ENCODE measurements around the gene ZBTB17. TPM values are rescaled to one million over a fixed set of nuclear protein-coding genes. Genes with fewer than 3 reads are reported as not detected.
A peak's percentile ranks its signal among the peaks of the same experiment; 100 is the strongest.

The ZBTB17 gene
- polyA plus RNA-seq, 1 experiment: 43.3 TPM

- no peak overlapping the region for H3K4me3 ChIP-seq (ENCODE audit: low read depth, low read length)
- ChIA-PET POLR2A (no interaction called here), CTCF (interaction anchor here (1.1 kb wide), 1 partner anchor 56 kb away, joined by 3 read pairs; no protein-coding TSS in a partner anchor)
- TF ChIP-seq CTCF (IDR thresholded peaks at IDR 0.05; ENCODE audit: insufficient read depth, low read depth, low read length): no peak
- peaks cover 43% of the 10 kb centered on the region for H3K36me3 ChIP-seq (ENCODE audit: control insufficient read depth, insufficient read depth, low read length)
- no peak for DNase-seq (ENCODE audit: low read depth)
- no peaks in the 10 kb centered on the region for H3K27me3 ChIP-seq (ENCODE audit: control insufficient read depth, insufficient read depth, low read length)
Measured at GRCh38 chr1:15938628-15939161, 37.2 kb downstream of the ZBTB17 start.

- Histone ChIP-seq H3K4me3 (ENCODE audit: low read depth, low read length) (no peak overlapping the region), H3K27me3 (ENCODE audit: control insufficient read depth, insufficient read depth, low read length) (no peaks in the 10 kb centered on the region), H3K36me3 (ENCODE audit: control insufficient read depth, insufficient read depth, low read length) (peaks cover 39% of the 10 kb centered on the region)
- CTCF ChIA-PET: interaction anchor here (0.6 to 1.1 kb wide), 4 partner anchors 55 to 135 kb away, joined by 3 to 4 read pairs (median 3); no protein-coding TSS in a partner anchor
- POLR2A ChIA-PET: no interaction called here
- no peak for DNase-seq (ENCODE audit: low read depth)
- peak; percentile 29; the same call in 1 of the 2 replicates for TF ChIP-seq CTCF (IDR thresholded peaks at IDR 0.05; ENCODE audit: insufficient read depth, low read depth, low read length)
Measured at GRCh38 chr1:15937706-15938168, 38.2 kb downstream of the ZBTB17 start.

DNA sequence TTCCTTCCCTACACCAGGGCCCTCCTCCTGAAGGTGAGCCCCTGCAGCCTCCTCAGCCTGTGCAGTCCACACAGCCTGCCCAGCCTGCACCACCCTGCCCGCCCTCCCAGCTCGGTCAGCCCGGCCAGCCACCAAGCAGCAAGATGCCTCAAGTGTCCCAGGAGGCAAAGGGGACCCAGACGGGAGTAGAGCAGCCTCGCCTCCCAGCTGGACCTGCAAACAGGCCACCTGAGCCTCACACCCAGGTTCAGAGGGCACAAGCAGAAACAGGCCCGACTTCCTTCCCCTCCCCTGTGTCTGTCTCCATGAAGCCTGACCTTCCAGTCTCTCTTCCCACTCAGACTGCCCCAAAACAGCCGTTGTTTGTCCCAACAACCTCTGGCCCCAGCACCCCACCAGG, 38.8 kb downstream of the ZBTB17 start:
- no peak for TF ChIP-seq CTCF (IDR thresholded peaks at IDR 0.05; ENCODE audit: insufficient read depth, low read depth, low read length)
- Histone ChIP-seq H3K4me3 (ENCODE audit: low read depth, low read length) (no peak overlapping the region), H3K27me3 (ENCODE audit: control insufficient read depth, insufficient read depth, low read length) (no peaks in the 10 kb centered on the region), H3K36me3 (ENCODE audit: control insufficient read depth, insufficient read depth, low read length) (peaks cover 33% of the 10 kb centered on the region)
- DNase-seq (ENCODE audit: low read depth): no peak
- POLR2A ChIA-PET: no interaction called here
- CTCF ChIA-PET: interaction anchor here (0.6 kb wide), 1 partner anchor 92 kb away, joined by 3 read pairs; no protein-coding TSS in a partner anchor

- no peak for TF ChIP-seq CTCF (IDR thresholded peaks at IDR 0.05; ENCODE audit: insufficient read depth, low read depth, low read length)
- DNase-seq (ENCODE audit: low read depth): no peak
- H3K36me3 ChIP-seq (ENCODE audit: control insufficient read depth, insufficient read depth, low read length): peaks cover 34% of the 10 kb centered on the region
- ChIA-PET POLR2A (no interaction called here), CTCF (no interaction called here)
- H3K4me3 ChIP-seq (ENCODE audit: low read depth, low read length): no peak overlapping the region
- H3K27me3 ChIP-seq (ENCODE audit: control insufficient read depth, insufficient read depth, low read length): no peaks in the 10 kb centered on the region
Measured at GRCh38 chr1:15936025-15936424, 39.9 kb downstream of the ZBTB17 start.

GRCh38 chr1:15935056-15935950, 40.6 kb downstream of the ZBTB17 start:
- Histone ChIP-seq H3K27me3 (ENCODE audit: control insufficient read depth, insufficient read depth, low read length) (no peaks in the 10 kb centered on the region), H3K36me3 (ENCODE audit: control insufficient read depth, insufficient read depth, low read length) (peaks cover 38% of the 10 kb centered on the region), H3K4me3 (ENCODE audit: low read depth, low read length) (no peak overlapping the region)
- ChIA-PET CTCF (no interaction called here), POLR2A (no interaction called here)
- DNase-seq (ENCODE audit: low read depth): no peak
- no peak for TF ChIP-seq CTCF (IDR thresholded peaks at IDR 0.05; ENCODE audit: insufficient read depth, low read depth, low read length)
